NCI-H1694 (cell line): ENCODE results near the gene SNRPA1.

ENCODE experiments used
- DNase-seq: peaks from one replicate; lab custom pipeline; 2025; lab: John Stamatoyannopoulos, UW

The SNRPA1 gene

DNA sequence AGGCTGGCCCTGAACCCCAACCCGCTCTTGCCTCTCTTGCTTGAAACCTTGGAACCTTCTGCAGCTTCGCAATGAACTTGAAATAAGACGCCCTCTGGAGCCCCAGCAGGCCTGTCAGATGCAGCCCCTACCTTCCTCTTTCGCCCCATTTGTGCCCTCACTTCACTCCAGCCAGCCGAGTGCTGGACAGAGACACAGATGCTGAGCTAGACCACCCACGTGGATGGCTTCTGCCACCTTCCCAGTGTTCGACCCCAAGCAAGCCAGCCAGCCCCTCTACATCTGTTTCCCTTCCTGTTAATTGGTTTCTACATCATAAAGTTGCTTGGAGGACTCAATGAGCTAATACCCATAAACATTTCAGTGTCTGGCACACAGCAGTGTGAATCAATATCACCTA lies 23.8 kb upstream of the SNRPA1 start:
- DNase-seq: no peak

DNA sequence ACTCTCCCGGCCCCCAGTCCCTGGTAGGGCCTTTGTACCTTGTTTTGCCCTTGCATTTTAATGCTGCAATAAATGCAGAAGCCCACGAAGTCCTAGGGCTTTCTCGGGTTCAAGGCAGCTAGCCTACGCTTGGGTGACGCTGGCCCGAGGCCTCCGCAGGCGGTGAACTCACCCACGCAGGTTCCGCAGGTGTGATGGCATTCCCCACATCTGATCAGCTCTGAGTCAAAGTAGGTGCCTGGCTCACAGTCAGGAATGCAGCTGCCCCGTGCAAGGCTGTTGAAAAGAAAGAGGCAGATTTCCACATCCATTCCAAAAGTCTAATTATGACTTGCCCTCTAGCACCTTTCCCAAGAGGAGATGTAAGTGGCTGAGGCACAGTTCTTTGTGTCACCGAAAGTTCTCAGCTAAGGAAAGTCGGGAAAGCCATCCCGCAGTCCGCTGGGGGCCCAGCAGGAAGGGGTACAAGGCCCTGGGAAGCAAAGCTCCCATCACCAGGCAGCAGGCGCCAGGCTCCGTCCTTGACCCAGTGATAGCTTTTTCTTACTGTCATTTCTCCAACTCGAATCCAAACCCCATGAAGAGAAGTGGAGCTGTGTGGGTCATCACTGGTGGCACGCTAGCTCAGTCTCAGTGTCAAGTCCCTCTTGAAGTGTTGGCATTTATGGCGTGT lies 23.2 kb upstream of the SNRPA1 start:
- DNase-seq: no peak

DNA sequence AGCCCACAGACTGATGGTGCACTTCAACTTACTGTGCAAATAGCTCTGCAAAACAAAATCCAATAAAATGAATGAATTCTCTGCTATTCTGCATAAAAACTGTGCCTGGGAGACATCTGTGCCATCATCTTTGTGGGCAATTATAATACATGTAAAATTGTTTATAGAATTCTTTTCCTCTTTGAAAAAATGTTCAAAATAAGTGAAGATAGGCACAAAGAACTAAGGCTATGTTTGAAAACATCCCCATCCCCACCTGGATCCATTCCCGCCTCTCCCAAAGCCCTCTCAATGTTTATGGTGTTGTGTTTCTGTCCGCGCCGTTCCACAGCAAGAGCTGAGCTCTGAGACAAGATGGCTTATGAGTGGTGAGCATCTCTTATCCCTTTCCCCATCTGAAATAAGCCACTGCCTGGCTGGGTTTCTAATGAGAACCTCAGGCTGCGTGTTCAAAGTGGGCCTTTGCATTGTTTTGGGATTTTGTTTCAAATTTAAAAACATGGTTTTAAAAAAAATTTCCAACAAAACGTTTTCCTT lies 22.4 kb upstream of the SNRPA1 start:
- no peak for DNase-seq

DNA sequence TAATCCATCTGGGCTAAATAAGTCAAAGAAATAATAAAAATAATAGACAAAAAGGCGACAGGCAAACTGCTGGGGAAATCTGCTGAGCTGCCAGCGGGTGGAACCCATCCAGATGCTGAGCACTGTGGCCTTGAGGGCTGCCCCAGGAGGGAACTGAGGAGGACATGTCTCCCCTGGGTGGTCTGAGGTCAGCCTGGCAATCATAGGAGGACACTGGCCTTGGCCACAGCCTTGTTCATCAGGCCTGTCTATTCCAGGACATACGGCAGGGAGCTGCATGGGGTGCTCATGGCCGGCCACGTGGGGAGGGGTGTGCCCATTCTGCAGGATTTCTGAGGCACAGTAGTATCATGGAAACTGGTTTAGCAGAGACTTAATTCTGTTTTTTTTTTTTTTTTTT lies 21.5 kb upstream of the SNRPA1 start:
- no peak for DNase-seq

DNA sequence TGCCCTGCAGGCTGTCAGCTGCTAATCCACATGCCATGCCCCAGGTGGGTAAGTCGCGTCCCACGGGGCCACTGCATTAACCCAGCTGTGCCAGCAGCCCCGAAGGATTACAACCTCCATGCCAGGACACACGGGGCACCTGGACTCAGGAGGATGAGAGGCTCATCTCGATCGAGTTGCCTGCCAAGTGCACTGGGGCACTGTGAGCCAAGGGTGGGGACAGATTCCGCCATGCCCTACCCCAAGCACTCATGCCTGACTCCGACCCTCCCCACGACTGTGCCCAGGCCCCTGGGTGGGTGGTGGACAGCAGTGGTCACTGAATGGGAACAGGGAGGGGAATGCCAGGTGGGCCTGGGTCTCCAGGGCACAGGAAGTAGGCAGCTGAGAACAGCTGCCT lies 20.7 kb upstream of the SNRPA1 start:
- no peak for DNase-seq

DNA sequence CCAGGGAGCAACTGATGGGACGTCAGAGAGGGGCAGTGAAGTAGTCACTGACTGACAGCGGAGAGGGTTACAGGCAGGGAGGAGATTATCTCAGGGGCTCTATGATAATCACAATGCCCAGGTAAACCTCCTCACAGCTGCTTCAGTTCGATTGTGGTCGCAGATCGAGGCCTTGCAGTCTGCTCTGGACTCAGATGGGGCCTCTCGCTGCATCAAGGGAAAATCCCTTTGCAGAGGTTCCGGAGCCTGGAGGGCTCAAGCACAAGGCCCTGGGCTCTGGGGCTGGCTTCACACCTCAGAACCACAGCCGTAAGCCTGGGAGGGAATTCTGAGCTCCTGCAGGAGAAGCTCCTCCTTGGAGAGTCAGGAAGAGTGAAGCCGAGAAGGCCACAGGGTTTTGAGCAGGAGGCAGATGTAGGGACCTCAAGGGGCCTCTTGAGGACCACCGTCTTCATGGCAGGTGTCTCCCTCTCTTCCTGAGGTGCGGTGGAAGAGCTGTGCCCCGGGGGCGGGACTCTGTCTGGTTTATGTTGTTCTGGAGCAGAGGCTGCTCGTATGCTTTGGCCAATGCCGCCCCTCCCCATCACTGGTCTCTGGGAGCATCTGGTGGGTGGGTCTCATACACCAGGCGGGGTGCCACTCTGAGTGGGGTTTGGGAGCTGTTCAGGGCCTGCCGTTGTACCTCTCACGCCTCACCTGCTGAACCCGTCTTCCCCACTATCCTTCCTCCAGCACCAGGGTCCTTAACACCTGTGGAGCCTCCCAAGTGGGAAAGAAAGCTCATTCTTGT lies 19.5 kb upstream of the SNRPA1 start:
- no peak for DNase-seq

DNA sequence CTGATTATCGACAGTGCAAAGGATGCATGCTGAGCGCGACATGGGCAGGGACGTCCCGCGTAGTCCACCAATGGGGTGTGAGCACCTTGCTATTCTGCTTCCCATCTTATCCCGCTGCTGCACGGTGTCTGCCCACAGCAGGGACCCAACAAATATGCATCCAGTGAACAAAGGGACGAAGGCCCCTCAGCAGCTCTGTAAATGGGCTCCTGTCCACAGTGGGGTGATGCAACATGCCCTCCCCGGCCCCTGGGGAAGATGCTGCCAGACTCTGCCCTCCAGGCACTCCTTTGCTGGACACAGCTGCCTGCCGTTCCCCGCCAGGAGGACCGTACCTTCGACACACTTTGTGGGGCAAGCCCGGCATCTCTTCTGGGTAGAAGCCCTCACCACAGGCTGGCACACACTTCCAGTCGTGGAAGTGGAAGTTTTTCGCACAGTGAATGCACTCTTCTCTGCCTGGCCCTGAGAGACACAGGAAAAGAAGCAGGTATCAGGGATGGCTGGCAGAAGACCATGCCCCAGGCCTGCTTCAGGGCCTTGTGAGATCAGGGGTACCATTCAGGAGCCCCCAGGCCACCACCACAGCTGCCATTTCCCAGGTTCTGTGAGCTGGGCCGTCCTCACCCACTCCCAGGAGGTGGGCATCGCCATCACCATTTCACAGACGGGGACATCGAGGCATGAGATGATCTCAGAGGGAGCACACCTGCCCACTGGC lies 18.2 kb upstream of the SNRPA1 start:
- DNase-seq: no peak

DNA sequence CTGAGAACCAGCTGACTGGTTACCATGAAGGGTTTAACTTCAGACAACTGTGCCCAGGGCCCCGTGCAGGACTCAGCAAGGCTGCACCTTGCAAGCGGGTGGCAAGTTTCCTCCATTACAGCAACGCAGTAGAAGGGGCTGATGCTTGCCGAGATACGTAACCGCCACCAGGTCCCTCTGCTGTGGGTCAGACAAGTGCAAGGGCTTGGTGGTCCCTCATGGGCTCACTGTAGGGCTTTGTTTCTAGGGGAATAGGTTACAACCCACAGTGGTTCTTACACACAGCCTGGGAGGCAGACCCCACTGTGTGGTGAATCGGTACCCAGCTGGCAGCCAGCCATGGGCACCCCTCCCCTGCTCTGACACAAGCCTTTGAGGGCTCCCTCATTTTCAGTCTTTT lies 15.5 kb upstream of the SNRPA1 start:
- DNase-seq: no peak

DNA sequence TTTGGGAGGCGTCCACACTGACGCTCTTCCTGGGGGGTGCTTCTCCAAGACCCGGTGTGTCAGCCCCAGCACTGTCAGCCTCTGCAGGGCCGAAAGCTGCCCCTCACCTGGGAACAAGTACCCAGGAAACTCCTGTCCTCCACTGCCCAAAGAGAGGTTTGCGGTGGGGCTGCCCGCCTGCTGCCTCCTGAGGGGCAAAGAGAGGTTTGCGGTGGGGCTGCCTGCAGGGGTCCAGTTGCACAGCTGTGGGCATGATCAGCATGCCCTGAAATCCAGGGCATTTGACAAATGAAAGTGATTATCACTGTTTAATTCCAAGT lies 15.1 kb upstream of the SNRPA1 start:
- DNase-seq: no peak

DNA sequence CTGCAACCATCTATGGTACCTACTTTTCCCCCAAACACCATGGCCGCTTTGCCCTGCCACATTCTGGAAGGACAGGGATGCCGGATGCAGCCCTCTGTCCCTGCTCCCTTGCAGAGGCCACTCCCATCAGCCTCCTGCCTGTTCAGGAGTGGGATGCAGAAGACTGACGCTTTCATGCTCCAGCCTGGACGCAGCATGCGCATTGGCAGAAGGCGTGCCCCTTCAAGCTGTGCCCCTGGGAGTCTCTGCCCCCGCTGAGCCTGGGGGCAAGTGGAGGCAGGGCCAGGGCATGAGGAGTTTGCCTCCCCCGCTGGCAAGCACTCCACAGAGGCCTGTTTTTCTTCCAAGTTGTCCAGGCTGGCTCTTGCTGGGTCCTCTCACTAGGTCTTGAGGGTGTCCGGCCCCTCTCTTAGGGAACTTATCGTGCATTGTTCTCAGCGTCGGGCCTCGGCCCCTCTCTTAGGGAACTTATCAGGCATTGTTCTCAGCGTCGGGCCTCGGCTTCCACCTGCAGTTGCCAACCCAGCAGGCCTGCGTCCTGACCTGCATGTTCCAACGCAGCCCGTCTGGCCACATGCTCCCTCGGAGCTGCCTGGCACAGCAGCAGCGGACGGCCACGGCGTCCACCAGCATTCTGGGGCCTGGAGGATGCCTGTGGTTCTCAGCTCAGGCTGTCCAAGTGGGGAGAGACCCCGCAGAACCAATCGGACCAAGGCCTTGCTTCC lies 14.6 kb upstream of the SNRPA1 start:
- no peak for DNase-seq

DNA sequence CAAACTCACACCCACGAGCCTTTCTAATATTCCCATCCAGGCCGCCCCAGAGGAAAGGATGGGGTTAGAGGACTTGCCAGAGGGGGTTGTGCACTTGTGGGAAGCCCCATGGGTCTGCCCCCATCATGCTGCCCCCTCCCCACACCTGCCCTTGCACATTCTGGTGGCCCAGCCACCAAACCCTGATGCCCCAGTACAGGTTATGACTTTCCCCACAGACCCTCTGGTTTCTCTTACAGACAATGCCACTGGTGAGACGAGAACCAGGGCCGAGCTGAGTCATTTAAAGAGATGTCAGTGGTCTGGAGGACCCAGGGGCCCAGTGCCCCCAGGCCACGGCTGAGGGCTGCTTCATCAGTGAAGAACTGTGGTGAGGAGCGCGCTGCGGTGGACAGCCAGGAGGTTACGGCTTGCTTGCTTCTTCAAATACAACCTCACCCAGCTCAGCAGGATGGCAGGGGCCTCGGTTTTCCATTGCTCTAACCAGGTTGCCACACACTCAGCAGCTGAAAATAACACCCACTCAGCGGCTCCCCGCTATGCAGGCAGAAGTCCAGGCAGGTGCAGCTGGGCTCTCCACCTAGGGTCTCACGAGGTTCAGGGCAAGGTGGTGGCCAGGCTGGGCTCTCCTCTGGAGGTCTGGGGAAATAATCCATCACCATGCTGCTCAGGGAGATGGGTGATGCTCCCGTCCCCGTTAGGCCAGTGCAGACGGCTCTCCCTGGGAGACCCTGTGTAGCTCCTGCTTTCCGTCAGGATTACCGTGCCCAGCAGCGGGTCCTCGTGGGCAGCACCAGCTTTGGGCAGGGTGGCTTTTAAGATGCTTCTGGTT lies 13.8 kb upstream of the SNRPA1 start:
- no peak for DNase-seq

DNA sequence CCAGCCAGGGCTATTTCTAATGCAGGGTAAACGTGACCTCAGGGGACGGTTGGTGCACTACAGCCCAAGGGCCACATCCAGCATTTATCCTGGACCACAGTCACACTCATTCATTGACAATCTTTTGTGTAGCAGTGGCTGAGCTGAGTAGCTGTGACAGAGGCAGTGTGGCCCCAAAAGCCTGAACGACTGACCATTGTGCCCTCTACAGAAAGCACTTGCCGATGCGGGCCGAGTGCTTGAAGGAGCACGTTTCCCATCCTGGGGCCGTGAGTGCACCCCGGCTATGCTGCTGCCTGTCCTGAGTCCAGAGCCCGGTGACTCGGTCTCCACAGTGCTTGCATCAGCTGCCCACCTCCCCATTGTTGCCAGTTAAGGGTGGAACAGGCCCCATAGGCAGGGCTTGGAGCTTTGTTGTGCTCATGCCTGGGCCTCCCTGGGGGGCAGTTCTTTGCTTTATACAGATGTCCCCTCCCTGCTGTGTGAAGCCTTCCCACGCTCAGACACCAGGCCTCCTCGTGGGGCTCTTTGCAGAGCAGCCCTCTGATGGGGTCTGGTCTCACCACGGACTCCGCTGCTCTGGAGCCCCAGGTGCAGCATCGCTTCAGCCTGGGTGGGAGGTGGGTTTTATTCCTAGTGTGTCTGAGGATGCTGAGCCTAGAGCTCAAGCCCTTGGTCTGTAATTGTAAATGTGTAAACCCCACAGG lies 13.0 kb upstream of the SNRPA1 start:
- DNase-seq: no peak

DNA sequence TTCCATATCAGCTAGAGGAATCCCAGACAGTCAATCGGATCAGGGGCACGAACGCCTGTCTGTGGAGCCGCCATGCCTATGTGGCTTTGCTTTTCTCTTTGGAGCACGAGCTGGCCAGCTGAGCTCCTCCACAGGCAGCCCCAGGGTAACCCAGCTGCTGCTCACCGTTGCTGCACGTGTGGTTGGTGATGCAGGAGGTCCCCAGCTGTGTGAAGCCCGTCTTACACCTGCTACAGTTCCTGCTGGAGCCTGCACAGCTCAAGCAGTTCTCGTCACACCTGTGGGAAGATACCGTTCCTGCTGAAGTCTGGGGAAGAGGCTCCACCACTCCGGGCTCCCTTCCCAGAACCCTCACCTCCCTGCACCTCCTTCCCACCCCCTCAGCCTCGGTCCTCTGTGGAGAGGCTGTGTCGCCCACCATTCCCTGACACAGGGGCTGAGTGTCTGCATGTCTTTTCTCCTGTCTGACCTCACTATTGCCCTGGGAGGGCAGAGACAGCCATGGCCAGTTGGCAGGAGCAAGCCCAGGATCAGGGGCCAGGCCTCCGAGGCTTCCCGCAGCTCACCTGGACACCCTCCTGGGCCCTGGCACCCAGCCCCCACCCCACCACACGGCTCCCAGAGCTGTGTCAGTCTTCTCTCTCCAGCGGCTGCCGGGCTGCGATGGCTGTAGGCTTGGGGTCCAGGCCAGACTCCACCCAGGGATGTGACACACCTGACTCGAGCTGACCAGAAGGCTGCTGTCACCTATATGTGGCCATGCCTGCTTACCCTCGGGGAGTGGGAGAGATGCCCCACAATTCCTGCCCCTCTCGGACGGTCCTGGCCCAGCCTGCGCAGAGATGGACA lies 12.2 kb upstream of the SNRPA1 start:
- DNase-seq: no peak

DNA sequence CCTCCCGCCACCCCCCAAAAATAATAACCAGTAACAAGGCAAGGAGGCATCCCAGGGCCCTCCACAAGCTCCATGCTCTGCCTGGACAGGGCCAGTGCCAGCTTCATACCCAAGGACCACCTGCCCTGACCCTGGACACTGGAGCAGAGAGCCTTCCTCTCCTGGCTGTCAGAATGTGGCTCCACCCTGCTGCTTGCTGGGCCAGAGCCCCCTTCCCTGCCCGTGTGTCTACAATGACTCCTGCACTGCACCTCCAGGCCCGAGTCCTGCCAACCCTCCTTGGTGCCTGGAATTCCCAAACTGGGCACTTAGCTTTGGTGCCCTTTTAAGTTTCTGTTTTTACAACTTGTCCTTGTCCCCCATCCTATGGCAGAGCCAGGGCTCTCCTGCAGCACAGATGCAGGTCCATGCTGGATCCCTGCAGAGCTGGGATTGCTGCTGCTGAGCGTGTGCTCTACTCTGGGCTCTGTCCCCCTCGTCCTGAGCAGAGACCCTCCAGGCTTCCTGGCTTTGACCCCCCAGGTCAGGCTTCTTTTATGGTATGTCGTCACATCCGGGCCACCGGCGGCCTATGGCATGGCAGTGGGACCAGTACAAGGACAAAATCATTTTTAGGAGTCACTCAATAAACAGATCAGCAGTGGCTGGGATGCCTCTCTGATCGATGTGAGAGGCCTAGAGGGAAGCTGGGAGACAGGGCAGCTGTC lies 11.4 kb upstream of the SNRPA1 start:
- DNase-seq: no peak

DNA sequence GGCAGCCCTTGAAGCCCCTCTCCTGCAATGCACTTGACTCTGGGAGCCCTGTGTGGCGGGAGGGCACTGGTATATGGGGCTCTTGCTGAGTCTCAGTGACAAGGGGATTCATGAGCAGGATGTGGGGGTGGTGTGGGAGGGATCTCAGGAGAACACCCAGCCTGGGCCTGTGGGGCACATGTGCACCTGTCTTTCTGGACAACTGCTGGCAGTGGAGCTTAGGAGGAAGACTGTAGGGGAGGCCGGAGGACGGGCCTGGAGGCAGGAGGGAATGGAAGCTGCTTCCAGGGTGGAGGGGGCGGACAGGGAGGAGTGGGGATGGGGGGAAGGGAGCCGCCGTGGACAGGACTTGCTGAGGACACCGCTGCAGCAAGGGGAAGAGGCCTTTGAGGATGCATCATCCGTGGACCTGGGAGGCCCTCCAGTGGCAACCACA lies 10.8 kb upstream of the SNRPA1 start:
- DNase-seq: no peak

DNA sequence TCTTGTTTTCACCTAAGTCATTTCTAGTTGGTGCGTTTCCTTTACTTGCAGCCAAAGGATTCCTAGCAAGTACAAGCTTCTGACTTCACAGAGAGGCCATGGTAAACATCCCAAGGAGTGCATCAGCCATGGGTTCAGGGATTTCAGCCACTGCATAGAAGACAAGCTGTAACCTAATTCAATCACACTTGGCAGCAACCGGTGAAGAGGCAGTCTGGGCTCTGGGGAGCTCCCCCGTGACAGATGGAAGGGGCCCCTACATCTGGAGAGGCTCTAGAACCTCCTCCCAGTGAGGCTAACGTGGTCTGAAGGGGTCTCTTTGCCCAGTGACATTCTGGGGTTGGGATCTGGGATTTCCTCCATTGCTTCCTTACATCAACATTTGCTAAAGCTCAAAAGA lies 8.4 kb upstream of the SNRPA1 start:
- DNase-seq: no peak

DNA sequence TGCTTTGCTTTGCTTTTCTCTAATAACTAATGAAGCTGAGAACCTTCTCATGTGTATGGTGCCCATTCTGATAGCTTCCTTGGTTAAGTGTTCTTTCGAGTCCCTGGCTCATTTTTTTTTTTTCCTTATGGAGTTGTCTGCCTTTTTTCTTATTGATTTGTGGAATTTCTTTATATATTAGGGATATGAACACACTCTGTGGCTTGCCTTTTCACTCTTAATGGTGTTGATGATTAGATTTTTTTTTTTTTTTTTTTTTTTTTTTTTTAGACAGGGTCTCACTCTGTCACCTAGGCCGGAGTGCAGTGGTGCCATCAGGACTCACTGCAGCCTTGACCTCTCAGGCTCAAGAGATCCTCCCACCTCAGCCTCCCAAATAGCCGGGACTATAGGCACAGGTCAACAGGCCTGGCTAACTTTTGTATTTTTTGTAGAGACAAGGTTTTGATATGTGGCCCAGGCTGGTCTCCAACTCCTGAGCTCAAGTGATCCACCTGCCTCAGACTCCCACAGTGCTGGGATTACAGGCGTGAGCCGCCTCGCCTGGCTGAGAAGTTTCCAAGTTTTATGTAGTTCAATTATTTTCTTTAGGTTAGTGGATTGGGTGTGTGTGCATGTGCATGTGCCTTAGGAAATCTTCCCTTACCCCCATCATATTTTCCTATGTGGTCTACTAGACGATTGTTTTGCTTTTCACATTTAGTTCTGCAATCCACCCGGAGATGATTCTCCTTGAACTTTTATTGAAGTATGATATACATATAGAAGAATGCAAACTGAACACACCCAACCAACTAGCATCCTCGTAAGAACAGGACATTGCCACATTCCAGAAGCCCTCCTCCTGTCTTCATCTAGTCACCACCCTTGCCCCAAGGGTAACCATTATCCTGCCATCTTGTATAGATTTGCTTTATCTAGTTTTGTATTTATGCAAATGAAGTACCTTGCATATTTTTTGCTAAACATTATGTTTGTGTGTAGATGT lies 1.7 kb upstream of the SNRPA1 start:
- DNase-seq: no peak

DNA sequence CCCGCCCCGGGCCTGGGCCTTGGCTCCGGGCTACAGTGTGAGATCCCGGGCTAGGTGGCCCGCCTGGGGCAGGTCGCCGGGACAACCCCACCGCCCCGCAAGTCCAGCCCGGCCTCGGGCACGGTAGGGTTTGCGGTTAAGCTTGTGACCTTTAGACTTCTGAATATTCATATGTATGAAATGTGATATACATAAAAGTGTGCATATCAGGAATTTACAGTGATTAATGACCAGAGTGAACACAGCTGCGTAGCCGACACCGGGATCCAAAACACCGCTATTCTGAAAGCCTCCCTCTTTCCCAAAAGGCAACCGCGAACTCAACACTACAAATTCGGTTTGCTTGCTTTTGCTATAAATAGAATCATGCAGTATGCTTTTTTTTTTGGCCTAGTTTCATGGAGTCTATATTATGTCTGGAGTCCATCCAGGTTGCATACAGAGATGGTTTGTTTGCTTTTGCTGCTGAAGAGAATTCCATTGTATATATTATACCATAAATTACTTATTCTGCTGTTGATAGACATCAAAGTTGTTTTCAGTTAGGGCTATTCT lies 636 bp upstream of the SNRPA1 start:
- DNase-seq: no peak
